ENCODE measurements around the gene LAMB4. TPM values are rescaled to one million over a fixed set of nuclear protein-coding genes. Genes with fewer than 3 reads are reported as not detected.

Gene LAMB4
- total RNA-seq, 2 donors from 2014 or later = 0.26 to 2.0 TPM

GRCh38 chr7:108069646-108070045 lies 60.5 kb downstream of the LAMB4 start:
- no peaks in the 10 kb centered on the region for H3K27me3 ChIP-seq
- H3K4me3 ChIP-seq = no peak overlapping the region
- intact Hi-C loops (cut with DNase I) = no loop called here
- H3K36me3 ChIP-seq (replicated peaks in 1 of 2; ENCODE audit: insufficient read depth in 1 of 2, low read depth in 2 of 2) = no peaks in the 10 kb centered on the region
- WGBS, 2 donors = 83 to 88% methylated on average over 2 of the region's 2 CpGs
- DNase-seq (no peak), ATAC-seq (no peak)
- H3K27ac ChIP-seq = no peak overlapping the region
- TF ChIP-seq CTCF (IDR thresholded peaks at IDR 0.05) = no peak
- TF ChIP-seq POLR2A (IDR thresholded peaks at IDR 0.05) = no peak
- H3K4me1 ChIP-seq = no peaks in the 10 kb centered on the region
- no peaks in the 10 kb centered on the region for H3K9me3 ChIP-seq

DNA sequence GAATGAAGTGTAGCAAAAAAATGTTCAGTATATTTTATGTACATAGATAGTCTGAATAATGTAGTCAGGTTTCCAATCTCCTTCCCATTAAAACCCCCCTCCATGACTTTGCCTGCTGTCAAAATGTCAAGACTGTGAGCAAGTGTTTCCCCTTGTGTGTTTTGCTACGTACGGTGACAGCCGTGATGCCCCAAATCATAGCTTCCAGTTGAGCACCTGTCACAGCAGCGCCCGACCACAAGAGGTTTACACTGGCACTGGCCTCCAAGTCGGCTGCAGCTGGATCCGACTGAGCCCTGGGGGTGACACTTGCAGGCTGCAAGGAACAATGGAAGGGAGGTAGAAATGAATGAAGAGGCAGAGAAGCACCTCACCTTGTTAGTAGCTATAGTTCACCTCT lies 62.3 kb downstream of the LAMB4 start:
- no peak overlapping the region for H3K27ac ChIP-seq
- intact Hi-C loops (cut with DNase I) = no loop called here
- H3K4me3 ChIP-seq = no peak overlapping the region
- no peaks in the 10 kb centered on the region for H3K36me3 ChIP-seq (replicated peaks in 1 of 2; ENCODE audit: insufficient read depth in 1 of 2, low read depth in 2 of 2)
- no peak for DNase-seq
- no peaks in the 10 kb centered on the region for H3K27me3 ChIP-seq
- no peaks in the 10 kb centered on the region for H3K9me3 ChIP-seq
- H3K4me1 ChIP-seq = no peaks in the 10 kb centered on the region
- 87 to 90% methylated on average over 7 of the region's 7 CpGs for WGBS, 2 donors
- TF ChIP-seq POLR2A (IDR thresholded peaks at IDR 0.05) = no peak
- TF ChIP-seq CTCF (IDR thresholded peaks at IDR 0.05) = no peak
- no peak for ATAC-seq

DNA sequence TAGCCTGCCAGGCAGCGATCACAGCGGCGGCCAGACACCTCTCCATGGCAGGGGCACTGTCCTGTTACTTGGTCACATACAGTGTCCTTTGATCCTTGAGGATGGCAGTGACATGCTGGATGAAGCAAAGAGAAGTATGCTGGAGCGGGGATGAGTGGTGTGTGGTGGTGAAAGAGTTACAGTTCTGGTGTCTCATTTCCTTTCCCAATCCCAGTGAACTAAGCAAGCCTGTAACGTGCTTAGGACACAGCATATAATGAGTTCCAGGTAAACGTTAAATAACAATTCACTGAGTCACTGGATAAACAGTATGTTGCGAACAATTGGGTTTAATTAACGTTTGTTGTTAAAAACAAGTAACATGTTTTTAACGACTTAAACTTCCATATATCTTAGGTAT lies 63.7 kb downstream of the LAMB4 start:
- DNase-seq (no peak), ATAC-seq (no peak)
- H3K27ac ChIP-seq = no peak overlapping the region
- intact Hi-C loops (cut with DNase I) = no loop called here
- H3K27me3 ChIP-seq = no peaks in the 10 kb centered on the region
- H3K36me3 ChIP-seq (replicated peaks in 1 of 2; ENCODE audit: insufficient read depth in 1 of 2, low read depth in 2 of 2) = no peaks in the 10 kb centered on the region
- 79 to 84% methylated on average over 9 of the region's 9 CpGs for WGBS, 2 donors
- H3K4me3 ChIP-seq = no peak overlapping the region
- H3K9me3 ChIP-seq = no peaks in the 10 kb centered on the region
- no peaks in the 10 kb centered on the region for H3K4me1 ChIP-seq
- TF ChIP-seq CTCF (IDR thresholded peaks at IDR 0.05) = no peak
- TF ChIP-seq POLR2A (IDR thresholded peaks at IDR 0.05) = no peak

GRCh38 chr7:108063520-108063933 lies 66.6 kb downstream of the LAMB4 start:
- Histone ChIP-seq H3K9me3 (no peaks in the 10 kb centered on the region), H3K27me3 (no peaks in the 10 kb centered on the region), H3K4me1 (no peaks in the 10 kb centered on the region), H3K4me3 (no peak overlapping the region), H3K36me3 (replicated peaks in 1 of 2; ENCODE audit: insufficient read depth in 1 of 2, low read depth in 2 of 2) (no peaks in the 10 kb centered on the region), H3K27ac (no peak overlapping the region)
- TF ChIP-seq CTCF (IDR thresholded peaks at IDR 0.05) (no peak), POLR2A (IDR thresholded peaks at IDR 0.05) (no peak)
- ATAC-seq (peak; percentile 12), DNase-seq (peak in 3 of 4 donors; percentile 22 to 45 (median 42))
- 61 to 81% methylated on average over 5 of the region's 5 CpGs for WGBS, 2 donors
- intact Hi-C loops (cut with DNase I) = no loop called here

- ATAC-seq (no peak), DNase-seq (no peak)
- Histone ChIP-seq H3K27me3 (no peaks in the 10 kb centered on the region), H3K4me1 (no peaks in the 10 kb centered on the region), H3K4me3 (no peak overlapping the region), H3K9me3 (no peaks in the 10 kb centered on the region), H3K27ac (no peak overlapping the region), H3K36me3 (replicated peaks in 1 of 2; ENCODE audit: insufficient read depth in 1 of 2, low read depth in 2 of 2) (no peaks in the 10 kb centered on the region)
- intact Hi-C loops (cut with DNase I) = no loop called here
- TF ChIP-seq CTCF (IDR thresholded peaks at IDR 0.05) = no peak
- TF ChIP-seq POLR2A (IDR thresholded peaks at IDR 0.05) = no peak
- 83 to 84% methylated on average over 5 of the region's 5 CpGs for WGBS, 2 donors
These were observed 67.7 kb downstream of the LAMB4 start for GRCh38 chr7:108062250-108063014.

Data from body of pancreas (tissue), 4 donors.